ENCODE measurements around the gene RTEL1.

The RTEL1 gene

DNA sequence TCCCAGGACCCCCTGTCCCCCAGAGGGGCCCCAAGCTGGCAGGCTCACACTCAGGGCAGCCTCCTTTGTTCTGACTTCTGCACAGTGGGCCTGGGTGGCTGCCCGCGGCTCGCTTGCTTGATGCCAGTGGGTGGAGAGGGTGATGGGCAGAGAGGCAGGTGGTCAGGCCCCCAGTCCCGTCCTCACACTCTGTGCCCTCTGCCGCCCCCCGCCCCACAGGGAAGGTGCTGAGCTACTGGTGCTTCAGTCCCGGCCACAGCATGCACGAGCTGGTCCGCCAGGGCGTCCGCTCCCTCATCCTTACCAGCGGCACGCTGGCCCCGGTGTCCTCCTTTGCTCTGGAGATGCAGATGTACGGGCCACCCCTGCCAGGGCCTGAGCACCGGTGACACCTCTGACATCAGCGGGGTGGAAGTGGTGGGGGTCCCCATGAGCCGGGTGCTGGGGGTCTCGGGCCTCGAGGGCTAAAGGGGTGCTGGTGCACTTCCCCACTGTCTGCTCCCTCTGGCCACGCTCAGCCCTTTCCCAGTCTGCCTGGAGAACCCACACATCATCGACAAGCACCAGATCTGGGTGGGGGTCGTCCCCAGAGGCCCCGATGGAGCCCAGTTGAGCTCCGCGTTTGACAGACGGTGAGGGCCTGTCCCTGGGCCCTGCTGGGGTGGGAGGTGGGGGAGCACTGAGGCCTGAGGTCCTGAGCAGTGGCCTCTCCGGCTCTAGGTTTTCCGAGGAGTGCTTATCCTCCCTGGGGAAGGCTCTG, 29.5 kb downstream of the RTEL1 start:
- no peak for DNase-seq (ENCODE audit: extremely low read depth in 1 of 2, low read depth in 1 of 2)

DNA sequence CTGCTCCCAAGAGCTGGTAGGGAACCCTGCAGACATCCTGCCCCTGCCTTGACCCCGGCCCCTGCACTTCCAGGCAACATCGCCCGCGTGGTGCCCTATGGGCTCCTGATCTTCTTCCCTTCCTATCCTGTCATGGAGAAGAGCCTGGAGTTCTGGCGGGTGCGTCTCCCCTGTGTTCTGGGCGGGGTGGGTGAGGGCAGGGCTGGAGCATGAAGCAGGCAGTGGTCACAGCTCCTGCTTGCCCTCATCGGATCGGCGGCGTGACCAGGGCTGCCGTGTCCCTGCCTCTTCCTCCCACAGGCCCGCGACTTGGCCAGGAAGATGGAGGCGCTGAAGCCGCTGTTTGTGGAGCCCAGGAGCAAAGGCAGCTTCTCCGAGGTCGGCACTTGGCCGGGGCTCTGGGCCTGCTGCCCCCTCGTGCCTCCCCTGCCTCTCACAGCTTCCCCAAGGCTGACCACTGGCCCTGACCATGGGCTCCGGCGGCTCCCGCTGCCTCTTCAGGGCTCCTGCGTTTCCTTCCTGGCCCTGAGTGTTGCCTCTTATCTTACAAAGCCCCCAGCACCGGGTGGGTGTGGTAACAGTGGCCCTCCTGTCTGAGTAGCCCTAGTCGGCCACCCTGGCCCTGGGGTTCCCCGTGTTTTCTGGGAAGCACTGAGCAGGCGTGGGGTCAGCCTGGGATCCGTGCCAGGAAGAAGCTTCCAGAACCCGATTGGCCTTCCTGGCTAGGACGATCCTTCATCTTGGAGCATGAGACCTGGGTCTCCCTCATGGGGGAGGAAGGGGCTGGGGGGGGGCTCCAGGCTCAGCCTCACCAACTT, 30.3 kb downstream of the RTEL1 start:
- no peak for DNase-seq (ENCODE audit: extremely low read depth in 1 of 2, low read depth in 1 of 2)

DNA sequence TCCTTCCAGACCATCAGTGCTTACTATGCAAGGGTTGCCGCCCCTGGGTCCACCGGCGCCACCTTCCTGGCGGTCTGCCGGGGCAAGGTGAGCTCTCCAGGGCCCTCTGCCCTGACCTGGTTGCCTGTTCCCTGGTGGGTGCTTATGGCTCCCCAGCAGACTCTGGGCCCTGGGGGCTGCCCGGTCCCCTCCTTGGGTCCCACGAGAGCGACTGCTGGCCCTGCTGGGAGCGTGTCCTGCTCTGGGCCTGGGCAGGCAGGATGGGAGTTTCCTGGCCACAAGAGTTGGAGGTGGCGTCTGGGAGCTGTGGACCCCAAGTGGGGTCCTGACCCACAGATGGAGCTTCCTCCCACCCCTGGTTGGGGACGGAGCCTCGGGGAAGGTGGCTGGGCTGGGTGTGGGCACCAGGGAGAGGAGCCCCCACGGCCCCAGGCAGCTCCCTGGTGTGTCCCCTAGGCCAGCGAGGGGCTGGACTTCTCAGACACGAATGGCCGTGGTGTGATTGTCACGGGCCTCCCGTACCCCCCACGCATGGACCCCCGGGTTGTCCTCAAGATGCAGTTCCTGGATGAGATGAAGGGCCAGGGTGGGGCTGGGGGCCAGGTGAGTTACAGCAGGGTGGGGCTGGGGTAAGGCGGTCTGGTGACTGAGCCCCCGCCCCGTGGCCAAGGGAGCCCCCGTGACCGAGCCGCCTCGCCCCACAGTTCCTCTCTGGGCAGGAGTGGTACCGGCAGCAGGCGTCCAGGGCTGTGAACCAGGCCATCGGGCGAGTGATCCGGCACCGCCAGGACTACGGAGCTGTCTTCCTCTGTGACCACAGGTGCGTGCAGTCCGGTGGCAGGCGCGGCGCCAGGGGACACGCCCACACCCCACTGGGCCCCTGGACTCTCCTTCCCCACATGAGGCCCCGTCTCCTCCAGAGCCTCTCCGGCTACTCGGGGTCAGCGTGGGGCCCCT, 31.2 kb downstream of the RTEL1 start:
- no peak for DNase-seq (ENCODE audit: extremely low read depth in 1 of 2, low read depth in 1 of 2)

DNA sequence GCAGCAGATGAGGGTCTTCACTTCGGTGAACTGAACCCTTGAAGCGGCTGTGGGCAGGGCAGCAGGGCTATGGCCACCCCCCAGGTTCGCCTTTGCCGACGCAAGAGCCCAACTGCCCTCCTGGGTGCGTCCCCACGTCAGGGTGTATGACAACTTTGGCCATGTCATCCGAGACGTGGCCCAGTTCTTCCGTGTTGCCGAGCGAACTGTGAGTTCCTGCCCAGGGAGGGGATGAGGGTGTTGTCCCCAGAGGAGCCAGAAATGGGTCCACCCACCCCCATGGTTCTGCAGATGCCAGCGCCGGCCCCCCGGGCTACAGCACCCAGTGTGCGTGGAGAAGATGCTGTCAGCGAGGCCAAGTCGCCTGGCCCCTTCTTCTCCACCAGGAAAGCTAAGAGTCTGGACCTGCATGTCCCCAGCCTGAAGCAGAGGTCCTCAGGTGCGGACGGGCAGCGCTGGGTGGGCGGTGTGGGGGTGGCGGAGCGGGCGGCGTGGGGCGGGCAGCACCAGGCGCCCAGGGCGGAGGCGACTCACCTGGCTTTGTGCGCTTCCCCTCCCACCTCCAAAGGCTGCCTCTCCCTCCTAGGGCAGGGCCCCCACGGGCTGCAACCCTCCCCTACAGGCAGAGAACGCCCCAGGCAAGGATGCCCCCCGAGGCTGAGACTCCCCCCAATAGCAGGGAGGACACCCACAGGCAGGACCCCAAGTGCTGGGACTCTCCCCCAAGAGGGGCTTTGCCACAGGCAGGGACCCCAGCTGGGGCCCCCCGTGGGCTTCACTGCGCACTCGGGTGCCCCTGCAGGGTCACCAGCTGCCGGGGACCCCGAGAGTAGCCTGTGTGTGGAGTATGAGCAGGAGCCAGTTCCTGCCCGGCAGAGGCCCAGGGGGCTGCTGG, 32.1 kb downstream of the RTEL1 start:
- no peak for DNase-seq (ENCODE audit: extremely low read depth in 1 of 2, low read depth in 1 of 2)

DNA sequence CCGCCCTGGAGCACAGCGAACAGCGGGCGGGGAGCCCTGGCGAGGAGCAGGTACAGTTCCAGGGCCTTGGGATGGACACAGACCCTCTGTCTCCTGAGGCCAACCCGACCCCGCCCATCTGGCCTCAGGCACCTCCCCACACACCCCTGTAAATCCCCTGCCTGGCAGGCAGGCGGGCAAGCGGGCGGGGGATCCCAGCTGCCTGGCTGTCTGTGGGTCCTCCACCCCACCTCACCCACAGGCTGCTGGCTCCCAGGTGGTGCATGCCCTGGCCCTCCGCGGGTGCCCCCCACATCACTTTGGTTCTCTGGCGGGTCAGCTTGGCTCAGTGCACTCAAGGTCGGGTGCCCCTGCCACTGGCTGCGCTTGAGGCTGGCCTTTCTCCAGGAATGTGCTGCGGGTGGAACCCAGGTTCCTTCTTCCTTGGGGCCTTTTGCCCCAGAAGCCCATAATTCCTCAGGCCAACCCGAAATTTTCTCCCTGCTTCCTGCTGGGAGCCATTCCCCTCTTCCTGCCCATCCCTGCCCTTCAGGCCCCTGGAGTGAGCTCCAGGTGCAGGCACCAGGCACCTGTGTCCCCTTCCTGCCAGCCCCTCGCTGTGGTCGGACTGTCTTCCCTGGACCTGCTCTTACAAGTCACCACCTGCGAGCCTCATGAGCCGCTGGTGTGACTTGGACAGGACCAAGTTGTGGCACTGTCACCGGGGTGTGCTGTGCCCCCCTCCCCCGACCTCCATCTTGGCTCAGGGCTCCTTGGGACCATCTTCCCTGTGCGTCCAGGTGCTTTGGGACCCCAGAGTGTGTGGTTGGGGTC, 33.0 kb downstream of the RTEL1 start:
- no peak for DNase-seq (ENCODE audit: extremely low read depth in 1 of 2, low read depth in 1 of 2)

DNA sequence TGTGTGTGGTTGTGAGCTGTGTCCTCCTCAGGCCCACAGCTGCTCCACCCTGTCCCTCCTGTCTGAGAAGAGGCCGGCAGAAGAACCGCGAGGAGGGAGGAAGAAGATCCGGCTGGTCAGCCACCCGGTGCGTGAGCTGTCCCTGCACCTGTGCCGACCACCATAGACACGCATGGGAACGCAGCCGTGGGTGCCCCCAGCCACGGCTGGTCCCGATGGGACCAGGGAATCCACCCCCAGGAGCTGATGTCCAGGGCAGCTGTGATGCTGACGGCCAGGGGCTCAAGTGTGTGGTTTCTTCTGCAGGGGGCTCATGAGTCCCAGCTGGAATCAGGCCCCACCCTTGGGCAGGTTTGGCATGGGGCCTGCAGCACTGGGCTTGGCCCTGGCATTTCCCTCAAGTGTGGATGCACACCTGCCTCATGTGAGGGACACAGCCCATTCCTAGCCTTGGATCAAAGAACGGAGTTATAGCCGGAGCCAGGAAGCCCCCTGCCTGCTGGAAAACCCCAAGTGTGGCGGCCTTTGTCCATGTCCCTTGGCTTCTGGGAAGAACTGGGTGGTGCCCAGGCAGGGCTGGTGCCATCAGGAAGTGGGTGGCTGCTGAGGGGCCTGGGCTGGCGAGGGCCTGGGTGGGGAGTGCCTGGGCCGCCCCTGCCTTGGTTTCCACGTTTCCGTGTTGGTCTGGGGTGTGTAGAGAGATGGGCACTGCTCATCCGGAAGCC, 33.8 kb downstream of the RTEL1 start:
- no peak for DNase-seq (ENCODE audit: extremely low read depth in 1 of 2, low read depth in 1 of 2)

DNA sequence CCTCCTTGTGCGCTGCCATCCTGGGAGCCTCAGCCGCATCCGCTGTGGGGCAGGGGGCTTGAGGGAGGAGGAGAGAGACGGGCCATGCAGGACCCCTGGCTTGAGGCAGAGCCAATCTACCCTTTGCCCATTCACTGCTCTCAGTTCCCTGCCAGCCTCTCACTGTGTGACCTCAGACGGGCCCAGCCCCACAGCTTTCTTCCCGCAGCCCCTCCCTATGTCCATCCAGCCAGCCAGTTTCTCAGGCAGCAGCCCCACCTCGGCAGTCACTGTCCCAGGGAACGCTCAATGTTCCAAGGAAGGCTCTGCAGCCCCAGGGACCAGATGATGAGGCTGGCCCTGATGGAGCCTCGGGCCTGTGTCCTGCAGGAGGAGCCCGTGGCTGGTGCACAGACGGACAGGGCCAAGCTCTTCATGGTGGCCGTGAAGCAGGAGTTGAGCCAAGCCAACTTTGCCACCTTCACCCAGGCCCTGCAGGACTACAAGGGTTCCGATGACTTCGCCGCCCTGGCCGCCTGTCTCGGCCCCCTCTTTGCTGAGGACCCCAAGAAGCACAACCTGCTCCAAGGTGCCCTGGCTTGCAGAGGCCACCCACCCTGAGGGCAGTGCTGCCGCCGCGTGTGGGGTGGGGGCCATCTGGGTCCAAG, 34.4 kb downstream of the RTEL1 start:
- DNase-seq (ENCODE audit: extremely low read depth in 1 of 2, low read depth in 1 of 2) = no peak

DNA sequence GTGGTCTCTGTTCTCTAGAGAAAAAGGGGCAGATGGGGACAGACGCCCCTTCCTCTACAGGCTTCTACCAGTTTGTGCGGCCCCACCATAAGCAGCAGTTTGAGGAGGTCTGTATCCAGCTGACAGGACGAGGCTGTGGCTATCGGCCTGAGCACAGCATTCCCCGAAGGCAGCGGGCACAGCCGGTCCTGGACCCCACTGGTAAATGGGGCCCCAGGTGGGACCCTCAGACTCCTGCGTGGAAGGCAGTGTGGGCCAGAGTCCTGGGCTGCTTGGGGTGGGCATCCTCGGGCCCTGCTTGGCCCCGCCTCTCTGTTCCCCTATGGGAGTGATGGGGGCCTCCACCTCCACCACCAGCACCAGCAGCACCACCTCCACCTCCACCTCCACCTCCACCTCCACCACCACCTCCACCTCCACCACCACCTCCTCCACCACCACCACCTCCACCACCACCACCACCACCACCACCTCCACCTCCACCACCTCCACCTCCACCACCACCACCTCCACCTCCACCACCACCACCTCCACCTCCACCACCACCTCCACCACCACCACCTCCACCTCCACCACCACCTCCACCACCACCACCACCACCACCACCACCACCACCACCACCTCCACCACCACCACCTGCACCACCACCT, 35.1 kb downstream of the RTEL1 start:
- no peak for DNase-seq (ENCODE audit: extremely low read depth in 1 of 2, low read depth in 1 of 2)

DNA sequence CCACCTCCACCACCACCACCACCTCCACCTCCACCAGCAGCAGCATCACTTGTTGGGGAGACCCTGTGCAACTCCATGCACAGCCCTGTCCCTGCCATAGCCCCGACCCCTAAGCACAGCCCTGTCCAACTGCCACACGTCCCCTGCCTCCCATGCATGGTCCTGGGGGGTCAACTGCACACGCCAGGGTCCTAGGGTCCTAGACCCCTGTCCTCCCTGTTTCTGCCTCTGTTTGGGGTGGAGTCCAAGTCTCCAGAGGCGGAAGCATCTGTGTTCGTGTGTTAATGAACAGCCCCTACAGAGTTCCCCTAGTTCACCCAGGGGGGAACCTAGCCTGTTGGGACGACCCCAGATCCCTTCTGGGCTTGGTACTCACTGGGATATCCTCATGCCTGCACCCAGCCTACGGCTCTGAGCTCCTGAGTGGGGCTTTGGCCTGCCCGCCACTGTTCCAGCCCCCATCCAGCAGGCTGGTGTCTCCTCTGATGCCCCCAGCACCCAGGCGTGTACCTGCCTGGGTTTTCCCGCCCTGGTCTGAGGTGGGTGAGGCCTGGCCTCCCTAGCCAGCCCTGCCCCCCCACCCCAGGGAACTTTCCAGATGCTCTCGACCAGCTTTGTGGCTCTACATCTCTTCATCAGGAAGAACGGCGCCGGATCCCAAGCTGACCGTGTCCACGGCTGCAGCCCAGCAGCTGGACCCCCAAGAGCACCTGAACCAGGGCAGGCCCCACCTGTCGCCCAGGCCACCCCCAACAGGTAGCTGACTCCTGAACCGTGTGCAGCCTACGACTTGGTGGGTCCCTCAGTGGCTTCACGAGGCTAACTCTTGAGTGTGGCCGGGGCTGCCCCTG, 35.8 kb downstream of the RTEL1 start:
- DNase-seq (ENCODE audit: extremely low read depth in 1 of 2, low read depth in 1 of 2) = no peak

DNA sequence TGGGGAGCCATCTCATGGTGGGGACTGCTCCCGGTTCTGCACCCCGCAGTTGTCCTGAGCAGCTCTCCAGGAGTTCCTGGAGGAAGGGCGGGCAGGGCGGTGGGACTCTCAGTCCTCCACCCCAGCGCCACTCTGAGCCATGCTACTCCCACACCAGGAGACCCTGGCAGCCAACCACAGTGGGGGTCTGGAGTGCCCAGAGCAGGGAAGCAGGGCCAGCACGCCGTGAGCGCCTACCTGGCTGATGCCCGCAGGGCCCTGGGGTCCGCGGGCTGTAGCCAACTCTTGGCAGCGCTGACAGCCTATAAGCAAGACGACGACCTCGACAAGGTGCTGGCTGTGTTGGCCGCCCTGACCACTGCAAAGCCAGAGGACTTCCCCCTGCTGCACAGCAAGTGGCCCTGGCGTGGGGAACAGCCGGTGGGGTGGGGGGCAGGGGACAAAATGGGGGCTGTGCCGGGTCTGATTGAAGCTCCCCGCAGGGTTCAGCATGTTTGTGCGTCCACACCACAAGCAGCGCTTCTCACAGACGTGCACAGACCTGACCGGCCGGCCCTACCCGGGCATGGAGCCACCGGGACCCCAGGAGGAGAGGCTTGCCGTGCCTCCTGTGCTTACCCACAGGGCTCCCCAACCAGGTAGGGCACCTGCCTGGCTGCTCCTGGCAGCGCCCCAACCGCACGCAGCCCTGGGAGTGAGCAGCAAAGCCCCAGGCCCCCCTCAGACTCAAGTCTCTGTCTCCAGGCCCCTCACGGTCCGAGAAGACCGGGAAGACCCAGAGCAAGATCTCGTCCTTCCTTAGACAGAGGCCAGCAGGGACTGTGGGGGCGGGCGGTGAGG, 36.7 kb downstream of the RTEL1 start:
- DNase-seq (ENCODE audit: extremely low read depth in 1 of 2, low read depth in 1 of 2) = no peak

DNA sequence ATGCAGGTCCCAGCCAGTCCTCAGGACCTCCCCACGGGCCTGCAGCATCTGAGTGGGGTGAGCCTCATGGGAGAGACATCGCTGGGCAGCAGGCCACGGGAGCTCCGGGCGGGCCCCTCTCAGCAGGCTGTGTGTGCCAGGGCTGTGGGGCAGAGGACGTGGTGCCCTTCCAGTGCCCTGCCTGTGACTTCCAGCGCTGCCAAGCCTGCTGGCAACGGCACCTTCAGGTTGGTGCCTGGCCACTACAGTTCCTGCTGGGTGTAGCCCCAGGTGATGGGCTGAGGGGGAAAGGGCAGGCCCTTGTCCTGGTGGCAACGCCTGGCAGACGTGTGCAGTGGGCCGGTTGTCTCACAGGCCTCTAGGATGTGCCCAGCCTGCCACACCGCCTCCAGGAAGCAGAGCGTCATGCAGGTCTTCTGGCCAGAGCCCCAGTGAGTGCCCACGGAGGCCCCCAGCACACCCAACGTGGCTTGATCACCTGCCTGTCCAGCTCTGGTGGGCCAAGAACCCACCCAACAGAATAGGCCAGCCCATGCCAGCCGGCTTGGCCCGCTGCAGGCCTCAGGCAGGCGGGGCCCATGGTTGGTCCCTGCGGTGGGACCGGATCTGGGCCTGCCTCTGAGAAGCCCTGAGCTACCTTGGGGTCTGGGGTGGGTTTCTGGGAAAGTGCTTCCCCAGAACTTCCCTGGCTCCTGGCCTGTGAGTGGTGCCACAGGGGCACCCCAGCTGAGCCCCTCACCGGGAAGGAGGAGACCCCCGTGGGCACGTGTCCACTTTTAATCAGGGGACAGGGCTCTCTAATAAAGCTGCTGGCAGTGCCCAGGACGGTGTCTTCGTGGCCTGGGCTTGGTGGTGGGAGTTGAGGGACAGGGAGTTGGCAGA, 37.6 kb downstream of the RTEL1 start:
- DNase-seq (ENCODE audit: extremely low read depth in 1 of 2, low read depth in 1 of 2) = no peak

DNA sequence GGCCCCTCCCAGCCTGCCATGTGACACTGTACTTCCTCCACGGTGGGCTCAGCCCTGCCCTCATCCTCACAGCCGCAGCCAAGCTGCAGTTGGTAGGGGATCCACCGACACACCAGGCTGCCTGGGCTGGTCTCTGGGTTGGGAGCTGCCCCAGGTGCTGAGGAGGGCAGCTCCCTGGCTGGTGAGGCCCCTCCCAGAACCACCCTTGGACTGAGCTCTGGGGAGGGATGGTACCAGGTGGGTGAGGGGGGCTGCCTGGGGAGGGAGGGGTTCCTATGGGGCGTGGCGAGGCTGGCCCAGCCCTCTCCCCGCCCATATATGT, 38.2 kb downstream of the RTEL1 start:
- DNase-seq (ENCODE audit: extremely low read depth in 1 of 2, low read depth in 1 of 2) = no peak

DNA sequence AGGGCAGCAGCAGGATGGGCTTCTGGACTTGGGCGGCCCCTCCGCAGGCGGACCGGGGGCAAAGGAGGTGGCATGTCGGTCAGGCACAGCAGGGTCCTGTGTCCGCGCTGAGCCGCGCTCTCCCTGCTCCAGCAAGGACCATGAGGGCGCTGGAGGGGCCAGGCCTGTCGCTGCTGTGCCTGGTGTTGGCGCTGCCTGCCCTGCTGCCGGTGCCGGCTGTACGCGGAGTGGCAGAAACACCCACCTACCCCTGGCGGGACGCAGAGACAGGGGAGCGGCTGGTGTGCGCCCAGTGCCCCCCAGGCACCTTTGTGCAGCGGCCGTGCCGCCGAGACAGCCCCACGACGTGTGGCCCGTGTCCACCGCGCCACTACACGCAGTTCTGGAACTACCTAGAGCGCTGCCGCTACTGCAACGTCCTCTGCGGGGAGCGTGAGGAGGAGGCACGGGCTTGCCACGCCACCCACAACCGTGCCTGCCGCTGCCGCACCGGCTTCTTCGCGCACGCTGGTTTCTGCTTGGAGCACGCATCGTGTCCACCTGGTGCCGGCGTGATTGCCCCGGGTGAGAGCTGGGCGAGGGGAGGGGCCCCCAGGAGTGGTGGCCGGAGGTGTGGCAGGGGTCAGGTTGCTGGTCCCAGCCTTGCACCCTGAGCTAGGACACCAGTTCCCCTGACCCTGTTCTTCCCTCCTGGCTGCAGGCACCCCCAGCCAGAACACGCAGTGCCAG, 38.7 kb downstream of the RTEL1 start, which contains the start of gene TNFRSF6B:
TSS of gene TNFRSF6B (plus strand) at position 25 of the 729 bp plus-strand sequence. CDS start at position 141, 116 bp downstream.
- DNase-seq (ENCODE audit: extremely low read depth in 1 of 2, low read depth in 1 of 2) = no peak

DNA sequence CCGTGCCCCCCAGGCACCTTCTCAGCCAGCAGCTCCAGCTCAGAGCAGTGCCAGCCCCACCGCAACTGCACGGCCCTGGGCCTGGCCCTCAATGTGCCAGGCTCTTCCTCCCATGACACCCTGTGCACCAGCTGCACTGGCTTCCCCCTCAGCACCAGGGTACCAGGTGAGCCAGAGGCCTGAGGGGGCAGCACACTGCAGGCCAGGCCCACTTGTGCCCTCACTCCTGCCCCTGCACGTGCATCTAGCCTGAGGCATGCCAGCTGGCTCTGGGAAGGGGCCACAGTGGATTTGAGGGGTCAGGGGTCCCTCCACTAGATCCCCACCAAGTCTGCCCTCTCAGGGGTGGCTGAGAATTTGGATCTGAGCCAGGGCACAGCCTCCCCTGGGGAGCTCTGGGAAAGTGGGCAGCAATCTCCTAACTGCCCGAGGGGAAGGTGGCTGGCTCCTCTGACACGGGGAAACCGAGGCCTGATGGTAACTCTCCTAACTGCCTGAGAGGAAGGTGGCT, 39.3 kb downstream of the RTEL1 start:
- no peak for DNase-seq (ENCODE audit: extremely low read depth in 1 of 2, low read depth in 1 of 2)
